Pons (tissue), 1 donor: Measurements from ENCODE around the gene BAZ2B.

ENCODE experiments used
- DNase-seq: peaks from one replicate; pipeline ENCODE4 v3.0.0-alpha.2; 2016; ENCODE audit warnings: low spot score

The BAZ2B gene

DNA sequence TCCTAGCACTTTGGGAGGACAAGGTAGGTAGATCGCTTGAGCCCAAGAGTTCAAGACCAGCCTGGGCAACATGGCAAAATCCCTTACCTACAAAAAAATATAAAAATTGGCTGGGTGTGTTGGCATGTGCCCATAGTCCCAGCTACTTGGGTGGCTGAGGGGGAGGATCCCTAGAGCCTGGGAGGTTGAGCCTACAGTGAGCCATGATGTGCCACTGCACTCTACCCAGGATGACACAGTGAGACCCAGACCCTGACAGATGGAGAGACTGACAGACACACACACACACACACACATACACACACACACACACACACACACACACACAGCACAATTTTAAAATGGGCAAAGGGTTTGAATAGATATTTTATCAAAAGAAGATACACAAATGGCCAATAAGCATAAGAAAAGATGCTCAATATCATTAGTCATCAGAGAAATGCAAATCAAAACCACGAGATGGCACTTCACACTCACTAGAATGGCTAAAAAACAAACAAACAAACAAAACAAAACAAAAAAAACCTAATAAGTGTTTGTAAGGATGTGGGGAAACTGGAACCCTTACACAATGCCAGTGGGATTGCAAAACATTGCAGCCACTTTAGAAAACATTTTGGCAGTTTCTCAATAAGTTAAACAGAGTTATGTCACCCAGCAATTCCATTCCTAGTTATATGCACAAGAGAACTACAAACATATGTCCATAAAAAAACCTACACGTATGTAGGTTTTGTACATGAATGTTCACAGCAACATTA, 42.3 kb downstream of the BAZ2B start:
- no peak for DNase-seq

DNA sequence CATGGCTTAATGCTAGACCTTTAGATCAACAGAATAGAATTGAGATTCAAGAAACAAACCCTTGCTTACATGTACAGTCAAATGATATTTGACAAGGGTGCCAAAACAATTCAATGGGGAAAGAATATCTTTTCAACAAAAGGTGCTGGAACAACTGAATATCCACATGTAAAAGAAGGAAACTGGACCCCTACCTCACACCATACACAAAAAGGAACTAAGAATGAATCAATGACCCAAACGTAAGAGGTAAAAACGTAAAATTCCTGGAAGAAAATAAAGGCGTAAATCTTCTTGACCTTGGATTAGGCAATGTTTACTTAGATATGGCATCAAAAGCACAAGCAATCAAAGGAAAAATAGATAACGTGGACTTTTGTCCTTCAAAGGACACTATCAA, 43.1 kb downstream of the BAZ2B start:
- no peak for DNase-seq

- no peak for DNase-seq
Observed at GRCh38 chr2:159572459-159572858, 43.9 kb downstream of the BAZ2B start.

GRCh38 chr2:159571540-159572260, 44.6 kb downstream of the BAZ2B start:
- no peak for DNase-seq

DNA sequence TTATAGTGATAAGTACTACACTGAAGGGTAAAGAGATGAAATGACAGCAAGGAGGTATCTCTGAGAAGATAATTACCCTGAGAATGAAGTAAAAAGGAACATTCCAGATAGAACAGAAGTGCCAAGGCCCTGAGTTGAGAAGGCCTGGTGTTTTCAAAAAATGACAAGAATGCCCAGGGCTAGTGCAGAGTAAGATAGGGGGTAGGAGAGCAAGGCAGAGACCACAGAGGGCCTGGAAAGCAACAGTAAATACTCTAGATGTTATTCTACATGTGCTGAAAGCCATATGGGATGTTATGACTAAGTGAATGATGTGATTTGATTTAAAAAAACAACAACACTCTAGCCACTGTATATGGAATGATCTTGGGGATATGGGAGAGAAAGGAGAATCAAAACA, 52.3 kb downstream of the BAZ2B start:
- DNase-seq, result no peak

- no peak for DNase-seq
Observed at GRCh38 chr2:159562248-159562647, 54.1 kb downstream of the BAZ2B start.

DNA sequence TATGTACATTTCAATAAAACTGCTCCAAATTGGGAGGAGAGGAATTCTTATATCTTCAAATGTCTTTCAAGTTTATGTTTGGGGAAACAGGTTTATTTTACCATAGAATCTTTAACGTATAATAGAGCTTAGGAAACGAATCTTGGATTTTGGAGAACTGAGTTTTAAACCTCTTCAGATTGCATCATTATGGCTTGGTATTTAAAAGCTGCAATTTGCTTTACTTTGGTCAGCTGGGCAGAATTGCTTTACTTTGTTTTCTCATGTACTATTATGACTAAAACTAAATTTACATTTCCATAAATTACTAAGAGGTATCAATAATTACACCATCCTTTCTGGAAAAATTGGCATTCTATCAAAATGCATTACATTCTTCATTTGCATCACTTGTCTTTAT, 54.6 kb downstream of the BAZ2B start:
- DNase-seq, result no peak

GRCh38 chr2:159561242-159561641, 55.1 kb downstream of the BAZ2B start:
- DNase-seq, result no peak

GRCh38 chr2:159559034-159559433, 57.3 kb downstream of the BAZ2B start:
- DNase-seq, result no peak

DNA sequence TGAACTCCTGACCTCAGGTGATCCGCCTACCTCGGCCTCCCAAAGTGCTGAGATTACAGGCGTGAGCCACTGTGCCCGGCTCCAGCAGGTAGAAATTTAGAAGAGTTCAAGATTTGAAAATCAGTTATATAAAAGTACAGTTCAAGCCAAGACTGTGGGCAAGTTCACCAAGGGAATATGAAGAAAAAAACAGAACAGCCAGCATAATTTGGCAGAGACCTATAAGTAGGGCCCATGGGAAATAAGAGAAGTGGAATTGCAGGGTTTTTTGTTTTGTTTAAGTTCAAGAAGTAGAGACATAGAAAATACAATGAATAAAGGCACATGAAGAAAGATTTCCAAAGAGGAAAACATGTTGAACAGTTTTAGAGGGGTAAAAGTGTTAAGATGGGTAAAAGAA, 57.9 kb downstream of the BAZ2B start:
- DNase-seq, result no peak

DNA sequence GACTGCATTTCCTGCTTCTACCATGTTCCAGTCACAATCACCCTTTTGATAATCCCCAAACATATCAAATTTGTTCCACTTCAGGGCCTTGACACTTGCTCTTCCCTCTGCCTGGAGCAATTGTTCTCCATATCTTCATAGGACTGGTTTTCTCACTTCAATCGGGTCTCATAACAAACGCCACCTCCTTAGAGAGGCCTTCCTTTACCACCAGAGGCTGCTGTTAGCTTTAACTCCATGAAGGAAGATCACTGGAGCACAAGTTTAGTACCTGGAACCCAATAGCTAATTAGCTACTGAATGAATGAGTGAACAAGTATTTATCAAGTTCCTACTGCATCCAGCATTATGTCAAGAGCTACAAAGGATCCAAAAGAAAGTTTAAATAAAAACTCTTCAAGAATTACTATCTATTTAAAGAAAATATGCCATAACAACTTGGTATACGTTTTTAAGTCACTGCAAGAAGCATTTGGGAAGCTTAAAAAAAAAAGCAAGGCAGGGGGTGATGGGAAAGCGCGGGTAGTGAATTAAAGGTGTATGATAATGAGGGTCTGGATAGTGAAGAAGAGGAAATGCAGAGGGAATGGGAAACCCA, 58.8 kb downstream of the BAZ2B start:
- DNase-seq, result peak; percentile 8

- no peak for DNase-seq
Observed at GRCh38 chr2:159555651-159556392, 60.5 kb downstream of the BAZ2B start.

DNA sequence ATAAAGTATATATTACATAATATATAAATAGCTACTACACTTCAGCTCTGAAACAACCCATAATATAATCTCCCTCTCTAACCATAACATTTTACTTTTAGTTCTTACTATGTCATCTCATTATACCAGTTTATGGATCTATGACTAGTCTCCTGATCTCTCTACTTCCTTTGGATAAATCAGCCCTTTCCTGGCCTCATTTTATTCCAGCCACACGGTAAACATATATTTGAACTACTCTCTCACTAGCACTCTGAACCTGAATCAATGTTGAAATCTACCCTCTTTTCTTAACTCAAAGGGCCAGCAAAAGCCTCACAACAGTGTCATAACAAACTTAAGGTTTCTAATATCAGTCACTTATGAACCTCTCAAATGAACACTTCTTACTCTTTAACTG, 62.6 kb downstream of the BAZ2B start:
- DNase-seq, result no peak

- DNase-seq, result no peak
Observed at GRCh38 chr2:159551806-159552205, 64.5 kb downstream of the BAZ2B start.

DNA sequence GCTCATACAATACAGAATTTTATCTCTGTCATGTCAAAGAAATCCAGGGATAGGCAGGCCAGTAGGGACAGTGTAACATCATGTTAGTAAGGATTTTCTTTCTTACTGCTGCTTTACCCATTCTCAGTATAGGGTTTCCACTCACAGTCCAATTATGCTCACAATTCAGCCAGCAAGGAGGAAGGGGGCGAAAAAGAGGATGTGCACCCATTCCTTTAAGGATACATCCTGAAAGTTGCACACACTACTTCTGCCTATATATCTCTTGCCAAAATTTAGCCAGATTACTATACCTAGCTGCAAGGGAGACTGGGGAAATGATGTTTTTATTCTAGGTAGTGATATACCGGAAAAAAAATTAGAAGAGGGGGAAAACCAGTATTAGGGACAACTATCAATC, 66.1 kb downstream of the BAZ2B start:
- DNase-seq, result no peak

GRCh38 chr2:159549234-159549633, 67.1 kb downstream of the BAZ2B start:
- no peak for DNase-seq

DNA sequence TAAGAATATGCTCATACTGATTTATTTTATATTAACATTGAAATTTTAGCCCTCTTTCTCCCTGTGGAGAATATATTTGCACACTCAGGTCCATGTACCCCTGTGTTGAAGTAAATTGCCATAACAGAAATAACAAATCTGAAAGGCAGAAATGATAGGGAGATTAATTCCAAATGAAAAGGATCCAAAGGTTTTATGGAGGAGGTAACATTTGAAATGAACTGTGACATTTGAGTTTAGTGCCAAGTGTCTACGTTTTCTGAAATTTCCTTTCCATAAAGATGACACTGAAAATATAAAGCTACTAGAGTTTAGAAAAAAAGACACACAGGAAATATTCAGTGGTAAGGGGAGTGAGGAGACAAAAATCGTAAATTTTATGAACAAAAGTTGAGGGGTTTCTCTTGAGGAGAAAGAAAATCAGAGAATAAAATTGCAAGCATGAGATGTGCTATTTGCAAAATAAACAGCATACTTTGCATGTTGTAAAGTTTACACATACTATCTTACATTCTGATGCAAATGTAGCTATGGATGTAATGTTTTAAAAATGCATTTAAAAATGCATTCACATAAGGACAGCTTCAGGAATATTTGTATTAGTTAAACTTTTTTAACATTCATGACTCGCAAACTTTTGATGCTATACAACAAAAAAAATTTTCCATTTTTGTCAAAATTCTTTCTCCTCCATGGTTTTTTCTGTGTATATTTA, 69.5 kb downstream of the BAZ2B start:
- no peak for DNase-seq

GRCh38 chr2:159546039-159546438, 70.3 kb downstream of the BAZ2B start:
- no peak for DNase-seq

DNA sequence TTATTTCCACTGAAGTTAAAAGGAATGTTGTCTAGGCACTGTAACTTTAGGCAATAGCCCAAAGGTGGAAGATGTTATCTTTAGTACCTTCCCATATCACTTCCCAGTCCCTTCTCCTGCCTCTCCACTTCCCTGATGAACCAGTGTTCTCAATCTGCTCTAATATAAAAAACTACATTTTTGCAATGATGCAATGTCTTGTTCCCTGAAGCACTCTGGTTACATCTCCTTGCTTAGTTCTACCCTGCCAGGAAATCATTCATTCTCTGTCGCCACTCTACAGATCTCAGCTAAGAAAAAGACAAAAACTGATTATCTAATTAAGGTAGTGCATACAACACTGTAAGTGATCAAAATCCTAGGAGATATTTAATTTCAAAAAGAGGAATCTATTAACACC, 71.3 kb downstream of the BAZ2B start:
- DNase-seq, result no peak

DNA sequence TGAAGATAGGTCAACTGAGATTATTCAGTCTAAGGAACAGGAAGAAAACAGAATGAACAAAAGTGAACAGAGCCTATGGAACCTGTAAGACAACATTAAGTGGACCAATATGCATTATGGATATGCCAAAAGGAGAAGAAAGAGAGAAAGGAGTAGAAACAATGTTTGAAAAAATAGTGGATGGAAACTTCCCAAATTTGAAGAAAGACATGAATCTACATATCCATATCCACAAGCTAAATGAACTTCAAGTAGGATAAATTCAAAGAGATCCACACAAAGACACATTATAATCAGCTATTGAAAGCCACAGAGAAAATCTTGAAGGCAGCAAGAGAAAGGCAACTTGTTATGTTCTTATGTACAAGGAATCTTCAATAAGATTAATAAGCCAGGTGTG, 74.2 kb downstream of the BAZ2B start:
- no peak for DNase-seq

DNA sequence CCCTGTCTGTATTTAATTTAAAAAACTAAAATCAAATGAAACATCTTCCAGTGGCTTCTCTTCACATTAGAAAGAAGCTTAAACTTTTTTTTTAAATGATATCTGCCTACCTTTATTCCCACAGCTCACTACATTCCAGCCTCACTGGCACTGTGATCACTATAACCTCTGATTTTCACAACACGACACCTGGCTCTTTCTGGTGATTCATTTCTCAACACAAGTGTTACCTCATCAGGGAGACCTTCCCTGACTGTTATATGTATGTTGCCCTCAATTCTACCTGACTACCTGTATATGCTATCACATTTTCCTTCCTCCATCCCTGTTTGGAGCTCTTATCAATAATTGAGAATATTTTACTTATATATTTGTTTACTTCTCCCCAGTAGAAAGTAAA, 76.6 kb downstream of the BAZ2B start:
- DNase-seq, result no peak

DNA sequence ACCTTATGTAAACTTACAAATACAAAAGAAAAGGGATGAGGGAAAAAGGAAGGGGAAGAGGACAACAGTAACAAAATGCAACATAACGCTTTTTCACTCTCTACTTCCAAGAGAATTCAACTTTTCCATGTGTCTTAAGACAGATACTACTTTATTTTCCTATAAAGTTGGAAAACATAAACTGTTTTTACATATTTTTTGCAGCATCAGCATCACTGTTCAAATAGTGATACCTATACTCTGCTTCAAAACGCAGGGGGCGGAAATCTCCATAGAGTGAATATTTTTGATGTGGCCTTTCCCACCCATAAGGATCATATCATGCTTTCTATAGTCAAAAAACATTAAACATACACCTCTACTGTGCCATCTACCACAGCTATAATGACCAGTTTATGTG, 77.5 kb downstream of the BAZ2B start:
- DNase-seq, result no peak
